ENCODE data around the gene CHGA.

DNA sequence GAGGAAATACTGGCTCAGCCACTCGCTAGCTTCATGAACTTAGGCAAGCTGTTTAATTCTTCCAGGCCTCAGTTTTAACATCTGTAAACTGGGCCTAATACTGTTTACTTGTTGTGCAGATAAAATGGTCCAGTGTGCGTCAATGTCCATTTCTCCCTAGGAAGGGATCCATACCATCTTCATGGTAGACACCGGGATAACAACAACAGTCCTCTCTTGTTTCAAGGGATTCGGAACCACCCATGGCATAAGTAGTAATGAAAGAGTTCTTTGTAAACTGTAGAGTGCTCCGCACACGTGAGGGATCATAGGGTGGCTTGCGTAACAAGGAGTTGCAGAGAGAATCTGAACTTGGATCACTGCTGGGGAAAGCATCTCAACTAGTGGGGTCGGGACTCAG is 17.3 kb upstream of the CHGA start:
- TF ChIP-seq, protein P1, sequence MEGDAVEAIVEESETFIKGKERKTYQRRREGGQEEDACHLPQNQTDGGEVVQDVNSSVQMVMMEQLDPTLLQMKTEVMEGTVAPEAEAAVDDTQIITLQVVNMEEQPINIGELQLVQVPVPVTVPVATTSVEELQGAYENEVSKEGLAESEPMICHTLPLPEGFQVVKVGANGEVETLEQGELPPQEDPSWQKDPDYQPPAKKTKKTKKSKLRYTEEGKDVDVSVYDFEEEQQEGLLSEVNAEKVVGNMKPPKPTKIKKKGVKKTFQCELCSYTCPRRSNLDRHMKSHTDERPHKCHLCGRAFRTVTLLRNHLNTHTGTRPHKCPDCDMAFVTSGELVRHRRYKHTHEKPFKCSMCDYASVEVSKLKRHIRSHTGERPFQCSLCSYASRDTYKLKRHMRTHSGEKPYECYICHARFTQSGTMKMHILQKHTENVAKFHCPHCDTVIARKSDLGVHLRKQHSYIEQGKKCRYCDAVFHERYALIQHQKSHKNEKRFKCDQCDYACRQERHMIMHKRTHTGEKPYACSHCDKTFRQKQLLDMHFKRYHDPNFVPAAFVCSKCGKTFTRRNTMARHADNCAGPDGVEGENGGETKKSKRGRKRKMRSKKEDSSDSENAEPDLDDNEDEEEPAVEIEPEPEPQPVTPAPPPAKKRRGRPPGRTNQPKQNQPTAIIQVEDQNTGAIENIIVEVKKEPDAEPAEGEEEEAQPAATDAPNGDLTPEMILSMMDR (IDR thresholded peaks at IDR 0.05) = no peak
- TF ChIP-seq POLR2A (IDR thresholded peaks at IDR 0.05) = no peak
